Duodenal mucosa (tissue), 2 donors: Measurements from ENCODE around the gene FPGT.
A peak's percentile ranks its signal among the peaks of the same experiment; 100 is the strongest.
"Not testable (repeated sequence)": the region's sequence is repeated elsewhere in the genome, so short reads cannot be mapped to it uniquely, and the experiment has no call there.

ENCODE experiments used
- H3K27ac ChIP-seq: one replicate; pipeline ENCODE4 v1.7.0; 2013; ENCODE audit warnings: low read depth, low read length
- H3K27me3 ChIP-seq, 2 donors: one replicate each; pipeline ENCODE4 v1.7.0; 2013; ENCODE audit warnings: low read length in 2 of 2, control low read depth in 1 of 2; ENCODE audit not compliant: insufficient read depth in 2 of 2, control insufficient read depth in 1 of 2
- H3K36me3 ChIP-seq, 2 donors: one replicate each; pipeline ENCODE4 v1.7.0; 2013; ENCODE audit warnings: low read length in 2 of 2, control low read depth in 1 of 2; ENCODE audit not compliant: insufficient read depth in 2 of 2, control insufficient read depth in 1 of 2
- H3K4me1 ChIP-seq, 2 donors: one replicate each; pipeline ENCODE4 v1.7.0; 2013; ENCODE audit warnings: low read length in 2 of 2, control low read depth in 1 of 2; ENCODE audit not compliant: insufficient read depth in 2 of 2, control insufficient read depth in 1 of 2
- H3K4me3 ChIP-seq, 2 donors: one replicate each; pipeline ENCODE4 v1.7.0; 2013; ENCODE audit warnings: low read length in 2 of 2, low read depth in 1 of 2
- H3K9ac ChIP-seq, 2 donors: one replicate each; pipeline ENCODE4 v1.7.0; 2013; ENCODE audit warnings: low read length in 2 of 2, low read depth in 1 of 2
- H3K9me3 ChIP-seq, 2 donors: one replicate each; pipeline ENCODE4 v1.7.0; 2013; ENCODE audit warnings: low read length in 2 of 2, control low read depth in 1 of 2; ENCODE audit not compliant: control insufficient read depth in 1 of 2

The FPGT gene

GRCh38 chr1:74197657-74198552 is at the start of gene FPGT, which contains the start of gene LRRIQ3:
Gene FPGT, plus strand, starts transcription at chr1:74198242. Its CDS starts 37 bp downstream, at chr1:74198279.
Gene LRRIQ3, minus strand, starts transcription at chr1:74198176. Its CDS starts 14,492 bp downstream, at chr1:74183684.
- H3K9ac ChIP-seq = peak within 1 kb of the TSS; percentile 93 to 95
- peak within 1 kb of the TSS; percentile 98 to 99 for H3K4me3 ChIP-seq
- H3K27me3 ChIP-seq = no peaks in the 10 kb centered on the region
- peak within 1 kb of the TSS; percentile 73 for H3K27ac ChIP-seq
- H3K4me1 ChIP-seq = peaks cover 4 to 14% of the 10 kb centered on the region in 2 donors
- H3K36me3 ChIP-seq = peaks cover 0 to 4% of the 10 kb centered on the region in 2 donors
- no peaks in the 10 kb centered on the region for H3K9me3 ChIP-seq

- Histone ChIP-seq H3K4me1 (no peaks in the 10 kb centered on the region), H3K36me3 (no peaks in the 10 kb centered on the region), H3K9me3 (no peaks in the 10 kb centered on the region), H3K4me3 (no peak overlapping the region), H3K9ac (no peak overlapping the region), H3K27ac (no peak overlapping the region), H3K27me3 (no peaks in the 10 kb centered on the region)
Observed at GRCh38 chr1:74160046-74160445, 38.0 kb upstream of the FPGT start.

- no peaks in the 10 kb centered on the region for H3K27me3 ChIP-seq
- H3K36me3 ChIP-seq = no peaks in the 10 kb centered on the region
- H3K9me3 ChIP-seq = no peaks in the 10 kb centered on the region
- no peak overlapping the region for H3K9ac ChIP-seq
- H3K27ac ChIP-seq = no peak overlapping the region
- H3K4me3 ChIP-seq = no peak overlapping the region
- no peaks in the 10 kb centered on the region for H3K4me1 ChIP-seq
Observed at GRCh38 chr1:74161497-74161896, 36.5 kb upstream of the FPGT start.

GRCh38 chr1:74162333-74162732 is 35.7 kb upstream of the FPGT start:
- H3K27ac ChIP-seq = no peak overlapping the region
- H3K27me3 ChIP-seq = no peaks in the 10 kb centered on the region
- H3K9ac ChIP-seq = no peak overlapping the region
- H3K4me1 ChIP-seq = no peaks in the 10 kb centered on the region
- H3K4me3 ChIP-seq = no peak overlapping the region
- H3K9me3 ChIP-seq = no peaks in the 10 kb centered on the region
- H3K36me3 ChIP-seq = no peaks in the 10 kb centered on the region

GRCh38 chr1:74174423-74174822 is 23.6 kb upstream of the FPGT start:
- not testable (repeated sequence) for H3K27ac ChIP-seq, H3K9ac ChIP-seq, H3K4me1 ChIP-seq, H3K9me3 ChIP-seq, H3K4me3 ChIP-seq, H3K27me3 ChIP-seq, H3K36me3 ChIP-seq

- no peak overlapping the region for H3K27ac ChIP-seq
- no peaks in the 10 kb centered on the region for H3K9me3 ChIP-seq
Observed at GRCh38 chr1:74180490-74180889, 17.6 kb upstream of the FPGT start.

GRCh38 chr1:74193908-74194307 is 4.1 kb upstream of the FPGT start:
- Histone ChIP-seq H3K27me3 (no peaks in the 10 kb centered on the region), H3K36me3 (no peaks in the 10 kb centered on the region), H3K9me3 (no peaks in the 10 kb centered on the region), H3K27ac (no peak overlapping the region), H3K4me1 (peaks cover 4 to 8% of the 10 kb centered on the region in 2 donors), H3K9ac (no peak overlapping the region), H3K4me3 (no peak overlapping the region)

More at GRCh38 chr1:74180490-74180889, 17.6 kb upstream of the FPGT start:
- Histone ChIP-seq H3K4me1 (no peaks in the 10 kb centered on the region), H3K36me3 (no peaks in the 10 kb centered on the region), H3K4me3 (no peak overlapping the region), H3K9ac (no peak overlapping the region), H3K27me3 (no peaks in the 10 kb centered on the region)

- Histone ChIP-seq H3K36me3 (peaks cover 0 to 4% of the 10 kb centered on the region in 2 donors), H3K4me1 (peaks cover 4 to 14% of the 10 kb centered on the region in 2 donors), H3K4me3 (no peak overlapping the region), H3K27ac (no peak overlapping the region), H3K9me3 (no peaks in the 10 kb centered on the region), H3K9ac (no peak overlapping the region), H3K27me3 (no peaks in the 10 kb centered on the region)
Observed at GRCh38 chr1:74195339-74195738, 2.7 kb upstream of the FPGT start.

- H3K27ac ChIP-seq = no peak overlapping the region
- peaks cover 0 to 4% of the 10 kb centered on the region in 2 donors for H3K36me3 ChIP-seq
- H3K27me3 ChIP-seq = no peaks in the 10 kb centered on the region
- peak overlapping the region in 1 of 2 donors; percentile 93 for H3K9ac ChIP-seq
- no peaks in the 10 kb centered on the region for H3K9me3 ChIP-seq
- H3K4me1 ChIP-seq = peaks cover 4 to 14% of the 10 kb centered on the region in 2 donors
- peak overlapping the region; percentile 98 to 99 for H3K4me3 ChIP-seq
Observed at GRCh38 chr1:74197255-74197654, 787 bp upstream of the FPGT start.

- H3K27ac ChIP-seq = no peak overlapping the region
- no peaks in the 10 kb centered on the region for H3K27me3 ChIP-seq
- no peak overlapping the region for H3K9ac ChIP-seq
- peaks cover 2 to 7% of the 10 kb centered on the region in 2 donors for H3K36me3 ChIP-seq
- peaks cover 4 to 14% of the 10 kb centered on the region in 2 donors for H3K4me1 ChIP-seq
- no peaks in the 10 kb centered on the region for H3K9me3 ChIP-seq
- H3K4me3 ChIP-seq = peak overlapping the region in 1 of 2 donors; percentile 99
Observed at GRCh38 chr1:74199504-74199903, 1.5 kb downstream of the FPGT start.
